HAP-1 (cell line): ENCODE data around the gene TPRKB.
A peak's percentile ranks its signal among the peaks of the same experiment; 100 is the strongest.
"Not testable (repeated sequence)": the region's sequence is repeated elsewhere in the genome, so short reads cannot be mapped to it uniquely, and the experiment has no call there.

Source experiments
- DNase-seq, 2 experiments: peaks; one replicate each; pipeline ENCODE4 v3.0.0-alpha.2; 2016 to 2020; ENCODE audit warnings: low spot score in 2 of 2
- H3K27me3 ChIP-seq: fragments of 250-450 bp; sonication (Bioruptor Pico); 2 replicates; pipeline ENCODE4 v1.5.1; 2020; ENCODE audit warnings: low read depth, mild to moderate bottlenecking, moderate library complexity
- H3K36me3 ChIP-seq: fragments of 250-450 bp; sonication (Bioruptor Pico); replicated peaks from 2 replicates; pipeline ENCODE4 v1.5.1; 2020; ENCODE audit warnings: mild to moderate bottlenecking
- H3K4me1 ChIP-seq: fragments of 250-450 bp; sonication (Bioruptor Pico); 2 replicates; pipeline ENCODE4 v1.5.1; 2020; ENCODE audit warnings: mild to moderate bottlenecking
- H3K4me3 ChIP-seq: fragments of 250-450 bp; sonication (Bioruptor Pico); 2 replicates; pipeline ENCODE4 v1.5.1; 2020; ENCODE audit warnings: mild to moderate bottlenecking, moderate library complexity
- H3K9me3 ChIP-seq: fragments of 250-450 bp; sonication (Bioruptor Pico); 2 replicates; pipeline ENCODE4 v1.5.1; 2020; ENCODE audit warnings: mild to moderate bottlenecking, moderate library complexity
- in situ Hi-C: fragments of 300-500 bp; cut with MboI; formaldehyde crosslinking; loops from 3 replicates; pipeline ENCODE4 v1.14.3; 2020; ENCODE audit warnings: low sequenced_read_pairs, inconsistent platforms, mixed read lengths

The TPRKB gene

DNA sequence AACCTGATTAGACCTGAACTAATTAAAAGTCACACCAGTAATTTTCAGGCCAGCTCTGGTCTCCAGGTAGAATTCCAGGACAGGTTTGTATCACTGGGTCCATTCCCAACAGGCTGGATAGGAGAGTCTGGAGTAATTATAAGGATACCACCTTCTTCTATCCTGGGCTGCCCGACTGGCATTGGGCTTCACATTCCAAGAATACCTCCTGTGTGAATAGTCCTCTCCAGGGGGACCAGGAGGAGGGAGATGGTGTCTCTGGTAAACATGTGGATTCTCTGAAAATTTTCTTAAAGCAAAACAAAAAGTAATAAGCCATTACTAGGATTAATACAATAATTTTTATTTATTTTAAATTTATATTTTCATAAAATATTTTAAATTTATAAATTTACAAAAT is 25.4 kb upstream of the TPRKB start:
- in situ Hi-C loops: no loop called here
- H3K27me3 ChIP-seq: no peaks in the 10 kb centered on the region
- no peak for DNase-seq
- H3K4me1 ChIP-seq: no peaks in the 10 kb centered on the region
- no peak overlapping the region for H3K4me3 ChIP-seq
- no peaks in the 10 kb centered on the region for H3K9me3 ChIP-seq
- H3K36me3 ChIP-seq: peaks cover 35% of the 10 kb centered on the region

DNA sequence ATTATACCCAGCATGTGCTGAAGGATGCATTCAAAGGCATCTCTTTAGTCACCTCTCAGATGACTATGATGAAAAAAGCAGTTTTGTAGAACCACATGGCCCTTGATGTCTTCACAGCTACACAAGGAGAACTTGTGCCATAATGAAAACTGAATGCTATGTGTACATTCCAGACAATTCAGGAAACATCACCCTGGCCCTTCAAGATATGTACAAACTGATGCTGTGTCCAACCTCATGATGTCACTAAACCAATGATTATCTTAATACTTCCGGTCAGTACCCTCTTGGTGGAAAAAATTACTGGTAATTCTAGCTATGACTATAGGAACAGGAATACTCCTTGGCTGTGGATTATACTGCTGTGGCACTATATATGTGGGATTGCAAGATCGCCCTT is 22.8 kb upstream of the TPRKB start:
- H3K9me3 ChIP-seq: no peaks in the 10 kb centered on the region
- in situ Hi-C loops: no loop called here
- no peak overlapping the region for H3K4me3 ChIP-seq
- H3K4me1 ChIP-seq: no peaks in the 10 kb centered on the region
- H3K27me3 ChIP-seq: no peaks in the 10 kb centered on the region
- H3K36me3 ChIP-seq: peaks cover 16% of the 10 kb centered on the region
- no peak for DNase-seq

GRCh38 chr2:73759285-73759764 is 22.2 kb upstream of the TPRKB start:
- Histone ChIP-seq H3K4me3 (no peak overlapping the region), H3K4me1 (no peaks in the 10 kb centered on the region), H3K27me3 (no peaks in the 10 kb centered on the region), H3K9me3 (no peaks in the 10 kb centered on the region), H3K36me3 (peaks cover 10% of the 10 kb centered on the region)
- DNase-seq: no peak
- in situ Hi-C loops: no loop called here

- in situ Hi-C loops, H3K4me3 ChIP-seq, H3K27me3 ChIP-seq, DNase-seq, H3K9me3 ChIP-seq, H3K36me3 ChIP-seq, H3K4me1 ChIP-seq: not testable (repeated sequence)
Observed at GRCh38 chr2:73754332-73754731, 17.2 kb upstream of the TPRKB start.

- H3K4me1 ChIP-seq: no peaks in the 10 kb centered on the region
- H3K36me3 ChIP-seq: peaks cover 4% of the 10 kb centered on the region; the same call in 1 of the 2 replicates
- no peaks in the 10 kb centered on the region for H3K27me3 ChIP-seq
- no peak overlapping the region for H3K4me3 ChIP-seq
- in situ Hi-C loops: no loop called here
- H3K9me3 ChIP-seq: no peaks in the 10 kb centered on the region
- DNase-seq: no peak
Observed at GRCh38 chr2:73749314-73749713, 12.2 kb upstream of the TPRKB start.

DNA sequence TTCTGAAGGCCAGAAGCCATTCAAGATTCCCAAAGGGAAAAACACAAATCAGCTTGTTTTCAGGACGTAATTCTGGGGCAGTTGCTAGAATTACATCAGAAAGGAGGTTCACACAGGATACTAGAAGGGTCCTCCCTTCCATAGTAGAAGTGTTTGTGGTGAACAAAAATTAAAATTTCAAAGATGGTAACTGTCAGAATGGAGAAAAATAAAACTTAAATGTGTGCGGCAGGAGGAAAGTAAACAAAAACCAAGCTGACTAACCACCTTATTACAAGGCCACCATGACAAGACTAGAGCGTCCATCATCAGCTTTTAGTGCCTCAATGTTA is 9.7 kb upstream of the TPRKB start:
- H3K4me3 ChIP-seq: no peak overlapping the region
- DNase-seq: no peak
- H3K9me3 ChIP-seq: no peaks in the 10 kb centered on the region
- in situ Hi-C loops: no loop called here
- H3K36me3 ChIP-seq: no peaks in the 10 kb centered on the region; the same call in 1 of the 2 replicates
- H3K27me3 ChIP-seq: no peaks in the 10 kb centered on the region
- no peaks in the 10 kb centered on the region for H3K4me1 ChIP-seq

GRCh38 chr2:73746015-73746876 is 9.1 kb upstream of the TPRKB start:
- in situ Hi-C loops: no loop called here
- no peaks in the 10 kb centered on the region; the same call in 1 of the 2 replicates for H3K36me3 ChIP-seq

GRCh38 chr2:73740767-73741166 is 3.6 kb upstream of the TPRKB start:
- Histone ChIP-seq H3K27me3 (no peaks in the 10 kb centered on the region), H3K4me1 (peaks cover 11% of the 10 kb centered on the region), H3K9me3 (no peaks in the 10 kb centered on the region; the same call in 1 of the 2 replicates), H3K36me3 (no peaks in the 10 kb centered on the region; the same call in 1 of the 2 replicates), H3K4me3 (no peak overlapping the region)
- DNase-seq: no peak
- in situ Hi-C loops: no loop called here

More at GRCh38 chr2:73746015-73746876, 9.1 kb upstream of the TPRKB start:
- Histone ChIP-seq H3K4me3 (no peak overlapping the region), H3K4me1 (no peaks in the 10 kb centered on the region), H3K27me3 (no peaks in the 10 kb centered on the region), H3K9me3 (no peaks in the 10 kb centered on the region)
- DNase-seq: no peak

DNA sequence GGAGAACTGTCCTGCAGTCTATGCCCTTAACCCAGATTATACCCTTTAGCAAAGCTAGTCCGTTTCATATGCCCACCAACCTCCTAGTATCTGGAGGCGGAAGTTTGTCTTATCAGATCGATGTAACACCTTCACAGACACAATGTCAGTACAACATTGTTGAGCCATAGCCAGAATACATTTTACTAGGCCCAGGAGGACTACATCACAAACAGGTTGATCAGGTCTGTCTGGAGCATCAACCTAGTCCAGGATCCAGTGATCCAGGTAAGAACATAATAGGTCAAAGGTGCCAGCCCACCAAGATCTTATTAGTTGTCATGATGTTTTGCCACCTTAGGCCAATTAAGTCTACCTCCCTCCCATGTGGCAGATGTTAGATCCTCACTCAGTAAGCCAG is 2.0 kb upstream of the TPRKB start:
- no peak for DNase-seq
- Histone ChIP-seq H3K4me1 (peaks cover 11% of the 10 kb centered on the region), H3K4me3 (no peak overlapping the region), H3K27me3 (no peaks in the 10 kb centered on the region), H3K36me3 (peaks cover 5% of the 10 kb centered on the region), H3K9me3 (no peaks in the 10 kb centered on the region; the same call in 1 of the 2 replicates)
- in situ Hi-C loops: loop anchor here (10.0 kb wide), 1 partner anchor 716 kb away; the partner anchor contains the start of genes INO80B and WBP1

GRCh38 chr2:73736378-73736777 is 767 bp downstream of the TPRKB start:
- H3K36me3 ChIP-seq: peaks cover 22% of the 10 kb centered on the region
- in situ Hi-C loops: loop anchor here (10.0 kb wide), 1 partner anchor 718 kb away; the partner anchor contains the start of genes INO80B and WBP1
- peak overlapping the region; percentile 80 for H3K4me3 ChIP-seq
- H3K4me1 ChIP-seq: peaks cover 14% of the 10 kb centered on the region
- no peaks in the 10 kb centered on the region; the same call in 1 of the 2 replicates for H3K9me3 ChIP-seq
- DNase-seq: no peak
- no peaks in the 10 kb centered on the region for H3K27me3 ChIP-seq

- H3K9me3 ChIP-seq: no peaks in the 10 kb centered on the region
- no peaks in the 10 kb centered on the region for H3K27me3 ChIP-seq
- H3K36me3 ChIP-seq: peaks cover 52% of the 10 kb centered on the region
- in situ Hi-C loops: loop anchor here (10.0 kb wide), 1 partner anchor 724 kb away; the partner anchor contains the start of genes INO80B and WBP1
- no peak for DNase-seq
- H3K4me1 ChIP-seq: peaks cover 3% of the 10 kb centered on the region
- H3K4me3 ChIP-seq: no peak overlapping the region
Observed at GRCh38 chr2:73730810-73731209, 6.3 kb downstream of the TPRKB start.

- Histone ChIP-seq H3K4me3 (no peak overlapping the region), H3K27me3 (no peaks in the 10 kb centered on the region), H3K9me3 (no peaks in the 10 kb centered on the region), H3K36me3 (peaks cover 46% of the 10 kb centered on the region), H3K4me1 (peaks cover 2% of the 10 kb centered on the region; the same call in 1 of the 2 replicates)
- in situ Hi-C loops: no loop called here
- DNase-seq: no peak
Observed at GRCh38 chr2:73728711-73729110, 8.4 kb downstream of the TPRKB start.

- no peak for DNase-seq
- in situ Hi-C loops: no loop called here
- H3K36me3 ChIP-seq: peaks cover 43% of the 10 kb centered on the region
- no peaks in the 10 kb centered on the region; the same call in 1 of the 2 replicates for H3K4me1 ChIP-seq
- H3K4me3 ChIP-seq: no peak overlapping the region
- no peaks in the 10 kb centered on the region for H3K27me3 ChIP-seq
- no peaks in the 10 kb centered on the region; the same call in 1 of the 2 replicates for H3K9me3 ChIP-seq
Observed at GRCh38 chr2:73728043-73728442, 9.1 kb downstream of the TPRKB start.

- H3K9me3 ChIP-seq, H3K4me3 ChIP-seq, DNase-seq, H3K4me1 ChIP-seq, H3K27me3 ChIP-seq, in situ Hi-C loops: not testable (repeated sequence)
- peaks cover 33% of the 10 kb centered on the region for H3K36me3 ChIP-seq
Observed at GRCh38 chr2:73726657-73727056, 10.5 kb downstream of the TPRKB start.
